Right lobe of liver (tissue), 6 donors: Measurements from ENCODE around the gene KRT13. TPM values are rescaled to one million over a fixed set of nuclear protein-coding genes. Genes with fewer than 3 reads are reported as not detected.

ENCODE experiments used
- ATAC-seq, 4 donors: fragments of 200-7000 bp; cut with Tn5 transposase; one replicate each; pipeline ENCODE4 v1.9.1; 2020; ENCODE audit warnings: mild to moderate bottlenecking in 4 of 4, moderate library complexity in 4 of 4
- DNase-seq, 3 donors: peaks; one replicate each; pipeline ENCODE4 v3.0.0-alpha.2; 2020
- H3K27ac ChIP-seq, 3 donors: fragments of 200-600 bp; one replicate each; pipeline ENCODE4 v1.8.0; 2022
- H3K27me3 ChIP-seq, 2 donors: fragments of 200-600 bp; one replicate each; pipeline ENCODE4 v1.8.0; 2022
- H3K36me3 ChIP-seq, 4 donors: fragments of 200-600 bp; sonication (generic) in 1 of 4; one replicate each; pipeline versions ENCODE4 v1.5.1 to v1.8.0; 2017 to 2022; ENCODE audit warnings: control low read depth in 1 of 4
- H3K4me1 ChIP-seq, 4 donors: fragments of 200-600 bp; sonication (generic) in 1 of 4; one replicate each; pipeline versions ENCODE4 v1.5.1 to v1.8.0; 2017 to 2022; ENCODE audit warnings: control low read depth in 1 of 4
- H3K4me3 ChIP-seq, 3 donors: fragments of 200-600 bp; one replicate each; pipeline ENCODE4 v1.8.0; 2022
- H3K9me3 ChIP-seq, 4 donors: fragments of 200-600 bp; sonication (generic) in 1 of 4; one replicate each; pipeline versions ENCODE4 v1.5.1 to v1.8.0; 2017 to 2022; ENCODE audit warnings: control low read depth in 1 of 4
- CTCF ChIP-seq, 4 donors: fragments of 200-600 bp in 3 of 4; fragments of 450-650 bp in 1 of 4; IDR thresholded peaks; one replicate each; pipeline versions ENCODE4 v1.5.1 to v1.8.0; 2016 to 2022; ENCODE audit warnings: antibody characterized with exemption in 4 of 4, mild to moderate bottlenecking in 2 of 4
- POLR2A ChIP-seq: fragments of 450-650 bp; IDR thresholded peaks from one replicate; pipeline ENCODE4 v1.6.1; 2017; ENCODE audit warnings: antibody characterized with exemption, mild to moderate bottlenecking
- WGBS: methylation state at CpG from one replicate; pipeline ENCODE4 v1.1.6; 2018; ENCODE audit warnings: low coverage, low lambda C conversion rate; ENCODE audit not compliant: insufficient coverage; ENCODE audit errors: missing lambda C conversion rate; 5-methylcytosine and 5-hydroxymethylcytosine counted together
- intact Hi-C, 2 donors: fragments of 100-400 bp; cut with DNase I; formaldehyde crosslinking; loops; one replicate each; pipeline versions ENCODE4 v1.11.2 to v1.14.1; 2022
- total RNA-seq, 6 experiments: library from RNA; depleted of rRNA in 2 of 6; stranded (reverse); fragments of >200 nt in 2 of 6; fragmentation: NEBNext Ultra II Directional in 3 of 6; extraction: Animal tissue kit (Norgen Biotek cat#: 25700) in 3 of 6; gene quantifications; one replicate each; pipeline versions ENCODE4 v1.1.0 to v1.2.4, GENCODE V29; 2016 to 2023
- donor health status: DM: no; HTN: yes; CAD: no.
- donor health status: DM: no; HTN: no; CAD: no.
- donor health status: DM: no; HTN: no; CAD: no.
- donor health status: DM: no; HTN: yes; CAD: no.
- donor health status: DM: no; HTN: yes; CAD: no.

KRT13 gene
- total RNA-seq, 6 experiments from 2014 or later: 1.6 TPM; not detected in 5

GRCh38 chr17:41511116-41511515 lies 5.7 kb upstream of the KRT13 start:
- DNase-seq (no peak), ATAC-seq (no peak)
- no peak overlapping the region for H3K27ac ChIP-seq
- WGBS: 80% methylated on average over 1 of the region's 4 CpGs
- H3K27me3 ChIP-seq: no peaks in the 10 kb centered on the region
- H3K4me3 ChIP-seq: no peak overlapping the region
- H3K36me3 ChIP-seq: no peaks in the 10 kb centered on the region
- no peaks in the 10 kb centered on the region for H3K9me3 ChIP-seq
- TF ChIP-seq POLR2A: no peak
- TF ChIP-seq CTCF (IDR thresholded peaks at IDR 0.05): no peak
- intact Hi-C loops: no loop called here
- no peaks in the 10 kb centered on the region for H3K4me1 ChIP-seq

- Histone ChIP-seq H3K27ac (no peak overlapping the region), H3K4me1 (no peaks in the 10 kb centered on the region), H3K9me3 (no peaks in the 10 kb centered on the region), H3K27me3 (no peaks in the 10 kb centered on the region), H3K36me3 (no peaks in the 10 kb centered on the region), H3K4me3 (no peak overlapping the region)
- DNase-seq: no peak
- intact Hi-C loops: no loop called here
- ATAC-seq: no peak
- TF ChIP-seq POLR2A: no peak
- 65% methylated on average over 7 of the region's 7 CpGs for WGBS
Measured at GRCh38 chr17:41510251-41511065, 5.0 kb upstream of the KRT13 start.

- ATAC-seq: peak in 2 of 4 donors; percentile 14 to 51
- Histone ChIP-seq H3K9me3 (no peaks in the 10 kb centered on the region), H3K4me1 (no peaks in the 10 kb centered on the region), H3K4me3 (no peak overlapping the region), H3K27me3 (no peaks in the 10 kb centered on the region), H3K27ac (no peak overlapping the region), H3K36me3 (no peaks in the 10 kb centered on the region)
- intact Hi-C loops: no loop called here
- WGBS: 30% methylated on average over 2 of the region's 10 CpGs
- no peak for DNase-seq
- TF ChIP-seq POLR2A: no peak
- no peak for TF ChIP-seq CTCF (IDR thresholded peaks at IDR 0.05)
Measured at GRCh38 chr17:41507315-41507880, 2.0 kb upstream of the KRT13 start.

GRCh38 chr17:41505809-41506767 lies 676 bp upstream of the KRT13 start:
- Histone ChIP-seq H3K36me3 (no peaks in the 10 kb centered on the region), H3K4me1 (no peaks in the 10 kb centered on the region), H3K4me3 (no peak overlapping the region), H3K27ac (no peak overlapping the region), H3K27me3 (no peaks in the 10 kb centered on the region), H3K9me3 (no peaks in the 10 kb centered on the region)
- DNase-seq: no peak
- TF ChIP-seq CTCF (IDR thresholded peaks at IDR 0.05) (no peak), POLR2A (no peak)
- peak in 1 of 4 donors; percentile 53 for ATAC-seq
- intact Hi-C loops: no loop called here
- 63% methylated on average over 11 of the region's 14 CpGs for WGBS
